HL-60/S4 treated with phorbol 12-myristate 13-acetate at 8.2 ng/mL for 4 days and 3 days (cell line): ENCODE data around the gene SCAP.

Experiments
- in situ Hi-C: fragments of 300-500 bp; cut with MboI; formaldehyde crosslinking; loops from 2 replicates; pipeline ENCODE4 v1.15.0; 2022; ENCODE audit warnings: low sequenced_read_pairs

SCAP gene

GRCh38 chr3:47404955-47405790, 70.6 kb downstream of the SCAP start:
- in situ Hi-C loops: no loop called here

GRCh38 chr3:47404431-47404876, 71.3 kb downstream of the SCAP start:
- in situ Hi-C loops: no loop called here

GRCh38 chr3:47399531-47400270, 76.0 kb downstream of the SCAP start:
- in situ Hi-C loops: no loop called here

- in situ Hi-C loops: no loop called here
These were observed 76.7 kb downstream of the SCAP start for GRCh38 chr3:47399016-47399415.

- in situ Hi-C loops: no loop called here
These were observed 77.5 kb downstream of the SCAP start for GRCh38 chr3:47398228-47398627.

GRCh38 chr3:47394881-47395280, 80.9 kb downstream of the SCAP start:
- in situ Hi-C loops: no loop called here

- in situ Hi-C loops: no loop called here
These were observed 81.4 kb downstream of the SCAP start for GRCh38 chr3:47394140-47394870.

GRCh38 chr3:47392933-47393332, 82.8 kb downstream of the SCAP start:
- in situ Hi-C loops: no loop called here

- in situ Hi-C loops: no loop called here
These were observed 89.9 kb downstream of the SCAP start for GRCh38 chr3:47385796-47386195.

- in situ Hi-C loops: no loop called here
These were observed 90.7 kb downstream of the SCAP start for GRCh38 chr3:47385007-47385406.

GRCh38 chr3:47384425-47384824, 91.3 kb downstream of the SCAP start:
- in situ Hi-C loops: no loop called here

- in situ Hi-C loops: no loop called here
These were observed 94.2 kb downstream of the SCAP start for GRCh38 chr3:47381317-47382157.

- in situ Hi-C loops: no loop called here
These were observed 95.0 kb downstream of the SCAP start, which contains the start of gene PTPN23 for GRCh38 chr3:47380601-47381316. Gene PTPN23 (plus strand): TSS chr3:47381021. CDS start chr3:47381097, 76 bp downstream.

- in situ Hi-C loops: no loop called here
These were observed 95.6 kb downstream of the SCAP start for GRCh38 chr3:47380026-47380600.

GRCh38 chr3:47379411-47379899, 96.3 kb downstream of the SCAP start:
- in situ Hi-C loops: no loop called here

- in situ Hi-C loops: no loop called here
These were observed 96.9 kb downstream of the SCAP start for GRCh38 chr3:47378869-47379268.

GRCh38 chr3:47377186-47377585, 98.6 kb downstream of the SCAP start:
- in situ Hi-C loops: no loop called here

- in situ Hi-C loops: no loop called here
These were observed 99.3 kb downstream of the SCAP start for GRCh38 chr3:47376393-47376792.

- in situ Hi-C loops: no loop called here
These were observed 101.2 kb downstream of the SCAP start for GRCh38 chr3:47374587-47374986.
